Left ventricle myocardium inferior (tissue), 1 donor: ENCODE data around the gene DYNC1LI1. TPM values are rescaled to one million over a fixed set of nuclear protein-coding genes. Genes with fewer than 3 reads are reported as not detected.

ENCODE experiments used
- DNase-seq: peaks from one replicate; pipeline ENCODE4 v3.0.0-alpha.2; 2020
- H3K27ac ChIP-seq: fragments of 200-600 bp; replicated peaks from 2 replicates; pipeline ENCODE4 v1.8.0; 2021
- H3K27me3 ChIP-seq: fragments of 200-600 bp; 2 replicates; pipeline ENCODE4 v1.8.0; 2021; ENCODE audit warnings: low read depth
- H3K36me3 ChIP-seq: fragments of 200-600 bp; 2 replicates; pipeline ENCODE4 v1.8.0; 2021
- H3K4me1 ChIP-seq: fragments of 200-600 bp; 2 replicates; pipeline ENCODE4 v1.8.0; 2021
- H3K4me3 ChIP-seq: fragments of 200-600 bp; 2 replicates; pipeline ENCODE4 v1.8.0; 2021; ENCODE audit warnings: mild to moderate bottlenecking, moderate library complexity
- H3K9me3 ChIP-seq: fragments of 200-600 bp; replicated peaks from 2 replicates; pipeline ENCODE4 v1.8.0; 2021
- intact Hi-C: fragments of 100-400 bp; cut with micrococcal nuclease; formaldehyde crosslinking; loops from one replicate; pipeline ENCODE4 v1.11.0; 2022
- total RNA-seq: library from RNA; stranded (reverse); fragmentation: NEBNext Ultra II Directional; extraction: Animal tissue kit (Norgen Biotek cat#: 25700); gene quantifications from one replicate; pipeline ENCODE4 v1.2.1, GENCODE V29; 2021
- TF ChIP-seq, protein P1 (sequence below): fragments of 200-600 bp; IDR thresholded peaks from 2 replicates; pipeline ENCODE4 v1.8.0; 2021; ENCODE audit warnings: antibody characterized with exemption, mild to moderate bottlenecking, borderline replicate concordance
- donor health status: DM: no; HTN: yes; CAD: no; lungs with severe emphysema.

DYNC1LI1 gene
- total RNA-seq, 1 donor from 2014 or later, result 53.8 TPM

DNA sequence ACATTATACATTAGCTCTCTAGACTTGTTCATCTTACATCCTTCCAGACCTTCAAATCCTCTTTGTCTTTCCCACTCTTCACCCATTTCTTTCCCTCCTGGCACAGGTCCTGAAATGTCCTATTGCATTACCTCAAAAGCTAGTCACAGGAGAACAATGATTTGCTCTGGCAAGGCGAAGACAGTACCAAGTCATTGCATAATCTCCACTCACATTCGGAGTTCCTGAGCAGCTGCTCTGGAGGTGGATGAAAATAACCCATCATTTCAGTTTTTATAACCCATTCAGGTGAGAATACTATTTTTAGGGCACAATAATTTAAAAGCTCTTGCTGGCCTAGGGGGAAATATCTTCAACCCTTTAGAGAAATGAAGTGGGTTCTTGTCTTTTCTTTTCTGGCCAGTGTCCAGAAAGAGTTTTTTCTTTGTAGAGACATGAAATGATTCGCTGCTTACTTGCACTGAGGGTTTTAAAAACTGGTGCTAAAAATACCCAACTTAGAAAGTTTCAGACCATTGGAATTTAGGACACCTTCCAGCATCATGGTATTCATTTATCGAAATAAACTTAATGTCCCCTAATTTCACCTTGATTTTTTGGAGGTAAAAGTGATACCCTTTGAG is 23.4 kb upstream of the DYNC1LI1 start:
- TF ChIP-seq, protein P1, sequence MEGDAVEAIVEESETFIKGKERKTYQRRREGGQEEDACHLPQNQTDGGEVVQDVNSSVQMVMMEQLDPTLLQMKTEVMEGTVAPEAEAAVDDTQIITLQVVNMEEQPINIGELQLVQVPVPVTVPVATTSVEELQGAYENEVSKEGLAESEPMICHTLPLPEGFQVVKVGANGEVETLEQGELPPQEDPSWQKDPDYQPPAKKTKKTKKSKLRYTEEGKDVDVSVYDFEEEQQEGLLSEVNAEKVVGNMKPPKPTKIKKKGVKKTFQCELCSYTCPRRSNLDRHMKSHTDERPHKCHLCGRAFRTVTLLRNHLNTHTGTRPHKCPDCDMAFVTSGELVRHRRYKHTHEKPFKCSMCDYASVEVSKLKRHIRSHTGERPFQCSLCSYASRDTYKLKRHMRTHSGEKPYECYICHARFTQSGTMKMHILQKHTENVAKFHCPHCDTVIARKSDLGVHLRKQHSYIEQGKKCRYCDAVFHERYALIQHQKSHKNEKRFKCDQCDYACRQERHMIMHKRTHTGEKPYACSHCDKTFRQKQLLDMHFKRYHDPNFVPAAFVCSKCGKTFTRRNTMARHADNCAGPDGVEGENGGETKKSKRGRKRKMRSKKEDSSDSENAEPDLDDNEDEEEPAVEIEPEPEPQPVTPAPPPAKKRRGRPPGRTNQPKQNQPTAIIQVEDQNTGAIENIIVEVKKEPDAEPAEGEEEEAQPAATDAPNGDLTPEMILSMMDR, result no peak
- peaks cover 43% of the 10 kb centered on the region for H3K4me1 ChIP-seq
- intact Hi-C loops, result no loop called here
- H3K27ac ChIP-seq, result no peak overlapping the region
- H3K27me3 ChIP-seq, result no peaks in the 10 kb centered on the region
- H3K36me3 ChIP-seq, result no peaks in the 10 kb centered on the region
- no peak for DNase-seq
- no peaks in the 10 kb centered on the region for H3K9me3 ChIP-seq
- no peak overlapping the region for H3K4me3 ChIP-seq

DNA sequence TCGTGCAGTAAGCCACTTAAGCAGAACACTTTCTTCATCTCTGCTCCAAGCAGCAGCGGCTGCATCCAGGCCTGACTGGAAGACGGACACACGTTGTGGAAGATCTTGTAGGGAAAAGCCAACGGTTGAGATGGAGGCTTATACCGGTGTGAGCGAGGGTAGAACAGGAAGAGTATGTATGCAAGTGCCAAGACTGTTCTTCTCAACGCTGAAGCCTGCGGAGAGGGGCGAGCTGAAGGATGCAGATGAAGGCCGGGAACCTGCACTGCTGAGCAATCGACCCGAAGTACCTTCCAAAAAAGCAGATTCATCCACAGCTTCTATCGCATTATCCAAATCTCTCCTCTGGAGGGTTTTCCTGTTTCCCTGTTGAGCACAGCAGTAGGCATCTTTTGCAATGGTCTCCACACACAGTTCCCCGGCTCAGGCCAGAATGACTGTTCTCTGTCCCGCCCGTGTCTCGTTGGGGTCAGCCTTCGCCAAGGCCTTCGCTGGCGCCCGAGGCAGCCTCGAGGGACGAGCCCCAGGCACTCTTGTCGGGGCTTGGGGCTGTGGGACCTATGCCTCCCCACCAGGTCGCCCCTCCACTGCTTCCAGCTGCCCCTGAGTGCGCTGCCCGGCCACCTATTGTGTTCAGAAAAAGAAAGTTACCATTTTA is 22.2 kb upstream of the DYNC1LI1 start:
- Histone ChIP-seq H3K4me3 (no peak overlapping the region), H3K9me3 (no peaks in the 10 kb centered on the region), H3K36me3 (no peaks in the 10 kb centered on the region), H3K27ac (no peak overlapping the region), H3K4me1 (peaks cover 43% of the 10 kb centered on the region), H3K27me3 (no peaks in the 10 kb centered on the region)
- TF ChIP-seq, protein P1, result no peak
- no peak for DNase-seq
- intact Hi-C loops, result no loop called here

DNA sequence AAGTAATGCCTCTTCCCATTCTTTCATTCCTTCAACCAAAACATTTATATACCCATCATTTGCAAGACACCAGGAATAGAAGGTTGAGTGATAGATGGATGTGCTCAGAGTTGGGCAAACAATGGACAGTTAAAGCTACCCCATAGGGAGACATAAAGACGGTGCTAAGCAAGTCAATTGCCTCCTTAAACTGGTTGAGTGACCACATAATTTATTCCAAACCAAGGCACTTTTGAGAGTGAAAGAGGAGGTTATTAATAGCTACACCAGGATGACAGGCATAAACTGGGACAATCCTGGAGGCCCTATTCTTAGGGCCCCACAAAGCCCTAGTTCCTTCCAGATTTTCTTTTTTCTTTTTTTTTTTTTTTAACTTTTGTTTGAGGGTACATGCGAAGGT is 21.4 kb upstream of the DYNC1LI1 start:
- Histone ChIP-seq H3K9me3 (no peaks in the 10 kb centered on the region), H3K4me3 (no peak overlapping the region), H3K27ac (no peak overlapping the region), H3K4me1 (peaks cover 37% of the 10 kb centered on the region), H3K27me3 (no peaks in the 10 kb centered on the region), H3K36me3 (no peaks in the 10 kb centered on the region)
- intact Hi-C loops, result no loop called here
- no peak for DNase-seq
- TF ChIP-seq, protein P1, result no peak

DNA sequence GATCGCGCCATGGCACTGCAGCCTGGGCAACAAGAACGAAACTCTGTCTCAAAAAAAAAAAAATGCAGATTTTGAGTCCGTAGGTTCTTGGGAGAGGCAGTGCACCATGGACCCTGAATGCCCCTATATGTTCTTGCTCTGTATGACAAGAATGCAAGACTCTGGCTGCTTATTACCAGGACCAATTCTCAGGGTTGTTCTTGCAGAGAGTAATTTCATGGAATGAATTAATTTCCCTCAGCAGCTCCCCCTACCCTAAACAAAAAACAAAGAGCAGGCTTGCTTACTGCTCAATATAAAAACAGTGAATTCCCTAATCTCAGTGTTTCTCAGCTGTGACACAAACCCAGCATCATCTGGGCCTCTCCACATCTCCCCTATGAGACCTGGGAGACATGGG is 20.5 kb upstream of the DYNC1LI1 start:
- no peak for DNase-seq
- no peaks in the 10 kb centered on the region for H3K9me3 ChIP-seq
- H3K4me1 ChIP-seq, result peaks cover 28% of the 10 kb centered on the region
- TF ChIP-seq, protein P1, result no peak
- no peak overlapping the region for H3K4me3 ChIP-seq
- H3K36me3 ChIP-seq, result no peaks in the 10 kb centered on the region
- H3K27ac ChIP-seq, result no peak overlapping the region
- intact Hi-C loops, result no loop called here
- no peaks in the 10 kb centered on the region for H3K27me3 ChIP-seq

DNA sequence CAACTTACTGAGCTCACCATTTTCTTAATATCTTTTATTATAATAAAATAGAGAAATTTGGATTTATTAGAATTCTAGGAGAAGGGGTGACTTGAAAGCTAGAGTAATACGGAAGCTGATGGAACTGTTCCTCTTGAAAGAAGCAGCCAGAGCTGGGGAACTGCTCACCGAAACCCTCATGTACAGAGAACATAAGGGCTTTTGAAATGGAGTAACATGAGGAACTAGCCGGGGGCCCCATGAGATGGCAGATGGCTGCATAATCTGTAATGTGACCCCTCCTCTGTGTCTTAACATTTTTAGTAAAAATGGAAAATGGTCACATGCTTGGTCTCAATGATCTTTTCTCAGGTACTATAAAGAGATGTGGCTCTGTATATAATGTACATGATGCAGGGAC is 15.7 kb upstream of the DYNC1LI1 start:
- H3K27me3 ChIP-seq, result no peaks in the 10 kb centered on the region

More for the DNA sequence above, 15.7 kb upstream of the DYNC1LI1 start:
- Histone ChIP-seq H3K27ac (no peak overlapping the region), H3K4me3 (no peak overlapping the region), H3K4me1 (peaks cover 14% of the 10 kb centered on the region), H3K36me3 (no peaks in the 10 kb centered on the region), H3K9me3 (no peaks in the 10 kb centered on the region)
- intact Hi-C loops, result no loop called here
- DNase-seq, result no peak
- TF ChIP-seq, protein P1, result no peak
